ENCODE measurements around the gene PLEKHO2. TPM values are rescaled to one million over a fixed set of nuclear protein-coding genes. Genes with fewer than 3 reads are reported as not detected.

Gene PLEKHO2
- polyA plus RNA-seq, 3 donors = 7.2 to 63.6 (median 58.9) TPM

DNA sequence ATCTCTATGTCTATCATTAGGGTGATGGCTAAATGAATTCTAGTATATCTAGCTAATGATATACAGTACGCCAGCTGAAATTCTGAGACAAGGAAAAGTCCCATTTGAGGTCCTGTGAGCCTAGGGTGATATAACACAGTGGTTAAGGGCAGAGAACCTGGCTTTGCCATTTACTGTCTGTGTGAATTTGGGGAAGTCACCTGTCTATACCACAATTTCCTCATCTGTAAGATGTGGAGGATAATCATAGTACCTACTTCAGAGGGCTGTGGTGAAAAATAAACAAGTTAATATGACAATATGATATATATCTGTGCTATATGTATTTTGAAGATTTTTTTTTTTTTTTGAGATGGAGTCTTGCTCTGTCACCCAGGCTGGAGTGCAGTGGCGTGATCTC lies 60.2 kb downstream of the PLEKHO2 start:
- H3K27ac ChIP-seq (ENCODE audit: low read depth, low read length) = no peak overlapping the region
- 93 to 98% (median 97%) methylated on average over 2 of the region's 2 CpGs for WGBS, 3 donors

DNA sequence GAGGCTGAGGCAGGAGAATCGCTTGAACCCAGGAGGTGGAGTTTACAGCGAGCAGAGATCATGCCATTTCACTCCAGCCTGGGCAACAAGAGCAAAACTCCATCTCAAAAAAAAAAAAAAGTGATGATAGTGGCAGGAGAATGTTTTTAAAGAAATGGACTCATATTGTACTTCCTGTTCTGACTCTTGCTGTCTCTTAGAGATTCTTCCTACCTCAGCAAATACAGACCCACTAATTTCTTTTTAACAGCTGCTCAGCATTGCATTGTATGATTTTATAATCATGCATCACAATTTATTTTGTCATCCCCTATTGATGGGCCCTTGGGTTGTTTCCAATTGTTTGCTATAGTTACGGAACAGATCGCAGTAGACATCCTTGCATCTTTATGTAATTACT lies 61.1 kb downstream of the PLEKHO2 start:
- no peak overlapping the region for H3K27ac ChIP-seq (ENCODE audit: low read depth, low read length)

DNA sequence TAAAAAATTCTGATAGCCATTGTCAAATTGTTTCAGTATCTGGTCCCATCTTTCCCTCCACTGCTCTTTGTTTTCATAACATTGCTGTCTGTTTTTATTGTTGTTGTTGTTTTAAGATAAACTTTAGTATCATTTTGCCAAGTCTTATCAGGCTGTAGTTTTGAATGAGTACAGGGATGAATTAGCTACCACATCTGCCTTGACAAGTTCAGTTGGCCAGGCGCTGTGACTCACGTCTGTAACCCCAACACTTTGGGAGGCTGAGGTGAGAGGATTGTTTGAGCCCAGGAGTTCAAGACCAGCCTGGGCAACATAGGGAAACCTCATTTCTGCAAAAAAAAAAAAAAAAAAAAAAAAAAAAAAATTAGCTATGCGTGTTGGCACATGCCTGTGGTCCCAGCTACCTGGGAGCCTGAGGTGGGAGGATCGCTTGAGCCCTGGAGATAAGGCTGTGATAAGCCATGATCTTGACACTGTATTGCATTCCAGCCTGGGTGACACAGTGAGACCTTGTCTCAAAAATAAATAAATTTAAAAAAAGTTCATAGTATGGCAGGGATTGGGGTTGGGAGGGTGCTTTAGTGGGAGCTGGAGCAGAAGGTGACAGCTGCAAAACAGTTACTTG lies 61.7 kb downstream of the PLEKHO2 start:
- H3K27ac ChIP-seq (ENCODE audit: low read depth, low read length) = no peak overlapping the region
- 72 to 90% (median 85%) methylated on average over 4 of the region's 4 CpGs for WGBS, 3 donors

More for the DNA sequence above, 61.1 kb downstream of the PLEKHO2 start:
- WGBS, 3 donors = 92 to 96% (median 93%) methylated on average over 4 of the region's 4 CpGs

DNA sequence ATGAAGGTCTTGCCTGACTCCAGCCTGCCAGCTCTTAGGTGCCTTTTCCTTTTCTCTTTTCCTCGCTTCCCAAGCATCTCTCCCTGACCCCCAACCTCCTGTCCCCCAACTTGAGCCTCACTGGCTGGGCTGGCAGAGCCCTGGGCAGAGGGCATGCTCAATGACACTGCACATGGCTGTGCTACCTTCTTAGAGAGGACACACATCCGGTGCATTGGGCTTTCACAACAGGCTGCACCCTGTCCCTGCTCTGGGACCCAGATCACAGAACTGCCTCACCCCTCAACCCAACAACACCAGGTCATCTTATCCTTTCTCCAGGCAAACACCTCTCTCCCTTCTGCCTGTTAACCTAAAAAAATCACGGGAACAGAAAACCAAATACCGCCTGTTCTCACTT lies 62.5 kb downstream of the PLEKHO2 start:
- no peak overlapping the region for H3K27ac ChIP-seq (ENCODE audit: low read depth, low read length)
- 87 to 91% (median 90%) methylated on average over 4 of the region's 4 CpGs for WGBS, 3 donors

DNA sequence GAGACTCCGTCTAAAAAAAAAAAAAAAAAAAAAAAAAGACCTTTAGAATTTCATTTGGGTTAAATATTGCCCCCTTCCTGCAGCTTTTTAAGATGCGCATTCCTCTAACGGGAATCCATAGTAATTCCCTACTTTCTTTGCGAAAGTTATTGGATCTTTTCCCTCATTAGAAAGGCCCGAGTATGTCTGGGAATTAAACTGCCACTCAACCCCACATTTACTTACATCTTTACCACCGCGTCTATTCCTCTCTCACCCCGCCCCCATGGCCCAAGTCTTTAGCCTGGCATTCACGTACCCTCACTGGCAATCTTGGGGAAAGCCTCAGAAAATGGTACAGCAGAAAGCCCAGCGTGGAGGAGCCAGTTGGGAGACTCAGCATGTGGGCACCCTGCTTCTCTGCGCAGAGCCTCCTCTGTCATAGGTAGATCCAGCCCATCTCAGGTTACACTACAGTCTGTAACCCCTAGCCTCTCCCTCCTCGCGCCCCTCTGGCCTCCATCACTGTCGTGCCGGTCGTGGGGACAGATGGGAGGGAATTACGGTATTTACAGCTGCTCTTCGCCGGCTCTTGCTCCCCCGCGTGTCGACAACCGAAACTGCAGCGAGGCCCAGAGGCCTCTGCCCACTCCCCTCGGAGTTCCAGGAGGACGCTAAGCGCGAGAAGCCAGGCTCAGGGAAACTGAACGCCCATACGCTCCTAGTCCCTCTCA lies 63.6 kb downstream of the PLEKHO2 start:
- 10 to 13% (median 11%) methylated on average over 29 of the region's 30 CpGs for WGBS, 3 donors
- H3K27ac ChIP-seq (ENCODE audit: low read depth, low read length) = no peak overlapping the region

DNA sequence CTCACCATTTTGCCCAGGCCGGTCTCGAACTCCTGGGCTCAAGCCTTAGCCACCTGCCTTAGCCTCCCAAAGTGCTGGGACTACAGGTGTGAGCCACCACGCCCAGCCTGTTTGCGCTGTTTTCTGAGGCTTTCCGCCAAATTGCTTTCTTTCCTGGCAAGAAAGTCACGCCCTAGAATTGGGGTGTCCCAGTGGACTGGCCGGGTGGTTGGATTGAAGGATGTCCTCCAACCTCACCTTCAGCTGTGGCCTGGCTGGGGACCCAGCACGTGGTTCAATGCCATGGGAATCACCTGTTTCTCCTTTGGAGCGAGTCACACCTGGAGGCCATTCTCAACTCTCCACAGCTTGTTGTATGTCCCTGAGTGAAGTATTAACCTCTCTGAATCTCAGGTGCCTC lies 64.2 kb downstream of the PLEKHO2 start:
- 81 to 97% (median 88%) methylated on average over 8 to 9 of the region's 9 CpGs for WGBS, 3 donors
- no peak overlapping the region for H3K27ac ChIP-seq (ENCODE audit: low read depth, low read length)

DNA sequence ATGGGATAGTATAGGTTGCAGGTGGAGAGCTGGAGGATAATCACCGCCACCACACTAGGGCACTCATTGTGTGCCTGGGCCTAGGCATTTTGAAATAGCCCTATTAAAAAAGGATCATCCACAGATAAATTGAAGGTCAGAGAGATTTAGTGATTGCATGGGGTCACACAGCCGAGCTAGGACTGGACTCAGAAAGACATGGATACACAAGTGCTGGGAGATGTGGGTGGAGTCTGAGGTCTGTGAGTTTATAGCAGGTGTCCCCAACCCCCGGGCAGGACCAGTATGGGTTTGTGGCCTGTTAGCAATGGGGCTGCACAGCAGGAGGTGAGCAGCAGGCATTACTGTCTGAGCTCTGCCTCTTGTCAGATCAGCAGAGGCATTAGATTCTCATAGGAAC lies 64.7 kb downstream of the PLEKHO2 start:
- 95 to 97% (median 96%) methylated on average over 3 of the region's 3 CpGs for WGBS, 3 donors
- no peak overlapping the region for H3K27ac ChIP-seq (ENCODE audit: low read depth, low read length)

DNA sequence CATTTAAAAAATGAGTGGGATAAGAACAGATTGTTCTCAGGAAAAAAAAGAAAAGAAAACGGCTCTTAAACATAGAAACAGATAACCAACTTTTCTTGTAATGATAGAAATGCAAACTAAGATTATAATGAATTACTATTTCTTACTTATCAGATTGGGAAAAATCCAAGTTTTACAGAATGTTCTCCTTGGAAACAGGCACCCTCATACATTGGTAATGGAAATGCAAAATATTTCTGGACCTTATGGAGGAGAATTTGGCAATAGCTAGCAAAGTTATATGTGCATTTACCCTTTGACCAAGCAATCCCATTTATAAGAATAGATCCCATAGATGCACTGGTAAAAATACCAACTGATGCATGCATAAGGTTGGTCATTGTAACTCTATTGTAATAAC lies 66.3 kb downstream of the PLEKHO2 start:
- no peak overlapping the region for H3K27ac ChIP-seq (ENCODE audit: low read depth, low read length)
- WGBS, 3 donors = 32 to 77% (median 62%) methylated on average over 1 of the region's 1 CpG

DNA sequence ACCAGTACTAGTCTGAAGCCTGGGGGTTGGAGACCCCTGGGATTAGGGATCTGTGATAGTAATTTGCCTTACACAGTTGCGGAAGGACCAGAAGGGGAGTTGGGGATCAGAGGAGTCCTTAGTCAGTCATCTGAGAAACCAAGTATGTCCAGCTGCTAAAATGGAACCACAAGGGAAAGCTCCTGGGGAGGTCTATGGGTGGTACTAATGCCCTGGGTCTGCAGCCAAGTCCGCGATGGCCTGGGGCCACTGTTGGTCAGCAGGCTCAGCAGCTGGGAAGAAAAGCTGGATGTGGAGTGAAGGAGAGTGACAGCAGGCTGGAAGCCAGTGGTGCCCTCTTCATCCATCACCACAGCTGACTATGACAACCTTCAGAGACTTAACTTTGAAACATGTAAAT lies 67.8 kb downstream of the PLEKHO2 start:
- no peak overlapping the region for H3K27ac ChIP-seq (ENCODE audit: low read depth, low read length)
- WGBS, 3 donors = 79 to 87% (median 84%) methylated on average over 3 of the region's 3 CpGs

DNA sequence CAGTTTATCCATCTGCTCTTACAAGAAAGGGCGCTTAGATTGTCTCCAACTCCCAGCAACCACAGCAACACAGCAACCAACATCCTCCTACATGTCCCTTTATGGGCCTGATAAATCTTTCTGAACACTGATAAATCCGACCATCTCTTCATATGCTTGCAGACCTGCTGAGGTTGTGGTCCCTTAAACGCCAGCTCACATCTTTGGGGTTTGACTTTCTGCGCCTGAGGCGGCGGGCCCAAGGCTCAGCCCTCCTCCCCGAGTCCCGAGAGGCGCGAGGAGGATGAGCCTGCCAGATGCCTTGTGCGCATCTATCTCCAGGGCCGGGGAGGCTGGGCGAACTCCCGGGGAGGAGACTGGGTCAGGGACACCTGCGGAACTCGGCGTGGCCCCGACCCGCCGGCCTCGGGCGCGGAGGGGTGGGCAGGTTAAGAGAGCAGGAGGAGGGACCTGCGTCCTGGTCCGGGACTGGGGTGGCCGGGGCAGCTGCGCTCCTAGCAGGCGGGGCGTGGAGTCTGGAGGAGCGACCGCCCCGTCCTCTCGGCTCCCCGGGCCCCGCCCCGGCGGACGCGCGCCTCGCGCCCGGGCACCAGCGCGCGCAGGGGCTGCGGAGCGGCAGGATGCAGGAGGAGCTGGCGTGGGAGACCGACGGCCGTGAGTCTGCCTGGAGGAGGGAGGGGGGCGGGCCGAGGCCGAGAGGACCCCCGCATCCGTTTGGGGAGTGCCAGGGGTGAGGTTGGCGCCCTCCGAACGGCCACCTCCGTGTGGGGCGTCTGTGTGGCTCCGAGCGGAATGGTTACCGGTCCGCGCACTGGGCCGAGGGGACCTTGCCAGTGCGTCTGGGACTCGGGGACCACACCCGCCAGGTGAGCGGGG lies 69.8 kb downstream of the PLEKHO2 start, which contains the start of gene ANKDD1A:
Gene ANKDD1A, plus strand, starts transcription at position 592 of the 876 bp plus-strand sequence. Its CDS starts 29 bp downstream, at position 621.
- no peak within 1 kb of the TSS for H3K27ac ChIP-seq (ENCODE audit: low read depth, low read length)

DNA sequence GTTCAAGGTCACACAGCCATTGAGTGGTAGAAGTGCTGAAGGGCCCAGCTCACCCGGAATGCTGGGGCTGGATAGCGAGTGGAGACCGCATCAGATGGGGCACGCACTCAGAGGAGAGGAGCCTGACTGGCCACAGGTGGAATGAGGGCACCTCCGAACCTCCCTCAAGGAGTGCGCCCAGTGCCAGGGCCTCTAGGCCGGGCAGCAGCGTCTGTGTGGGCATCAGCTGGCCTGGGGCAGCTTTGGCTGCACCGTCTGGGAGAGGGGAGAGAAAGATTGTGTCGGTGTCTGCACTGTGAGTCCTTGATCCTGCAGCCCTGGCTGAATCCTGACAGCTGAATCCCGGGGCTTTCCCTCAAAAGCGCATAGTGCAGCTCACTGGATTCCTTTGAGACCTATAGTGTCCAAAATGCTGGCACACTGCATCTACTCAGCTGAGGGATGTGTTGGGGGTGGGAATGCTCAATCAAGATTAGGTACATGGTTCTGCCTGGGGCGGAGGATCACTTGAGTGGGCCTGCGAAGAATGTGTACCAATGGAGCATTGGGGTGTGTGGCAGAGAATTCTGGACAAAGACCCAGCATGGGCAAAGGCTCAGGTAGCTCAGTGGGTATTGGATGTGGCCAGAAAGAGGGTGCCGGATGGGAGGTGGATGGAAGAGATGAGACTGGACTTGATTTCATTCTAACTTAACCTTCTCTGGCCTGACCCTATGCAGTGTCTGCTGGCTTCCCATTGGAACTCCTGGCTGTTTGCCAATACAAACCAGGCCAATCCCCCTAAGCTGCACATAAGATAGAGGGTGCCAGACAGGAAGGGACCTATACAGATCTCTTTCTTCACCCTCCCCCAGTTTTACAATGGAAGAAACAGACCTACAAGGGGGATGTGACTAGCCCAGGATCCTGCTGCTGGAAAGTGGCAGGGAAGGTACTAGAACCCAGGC lies 70.9 kb downstream of the PLEKHO2 start:
- no peak overlapping the region for H3K27ac ChIP-seq (ENCODE audit: low read depth, low read length)
- 79 to 88% (median 86%) methylated on average over 15 of the region's 15 CpGs for WGBS, 3 donors

More for the DNA sequence above, 69.8 kb downstream of the PLEKHO2 start, which contains the start of gene ANKDD1A:
- WGBS, 3 donors = 5 to 6% (median 5%) methylated on average over 52 to 72 of the region's 72 CpGs

DNA sequence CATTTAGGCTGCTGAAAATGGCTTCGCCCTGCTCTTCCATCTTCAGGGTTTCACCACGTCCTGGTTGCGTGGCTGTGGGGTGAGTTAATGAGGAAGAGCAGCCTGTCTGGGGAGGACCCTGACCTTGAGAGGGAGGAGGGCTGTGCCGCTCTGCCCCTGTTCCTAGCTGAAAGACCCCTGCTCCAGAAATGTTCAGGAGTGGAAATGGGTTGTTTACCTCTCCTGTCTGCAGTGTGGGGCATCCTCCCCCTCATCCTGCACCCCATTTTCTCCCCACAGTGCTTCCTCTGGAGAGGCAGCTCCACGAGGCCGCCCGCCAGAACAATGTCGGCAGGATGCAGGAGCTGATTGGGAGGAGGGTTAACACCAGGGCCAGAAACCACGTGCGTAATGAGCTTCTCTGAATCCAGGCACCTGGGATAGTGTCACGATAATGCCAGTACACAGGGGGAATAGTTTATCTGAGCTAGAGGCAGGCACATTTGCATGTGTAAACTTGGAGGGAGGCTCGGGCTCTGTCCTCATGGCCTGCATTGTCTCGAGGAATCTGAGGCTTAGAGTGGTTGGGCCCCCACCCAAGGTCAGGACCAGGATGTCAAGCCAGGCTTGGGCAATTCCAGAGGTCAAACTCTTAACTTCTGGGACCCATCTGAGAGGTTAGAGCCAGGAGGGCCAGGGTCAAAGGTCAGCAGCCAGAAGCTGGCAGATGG lies 74.0 kb downstream of the PLEKHO2 start:
- 58 to 62% (median 58%) methylated on average over 13 of the region's 13 CpGs for WGBS, 3 donors
- no peak overlapping the region for H3K27ac ChIP-seq (ENCODE audit: low read depth, low read length)

DNA sequence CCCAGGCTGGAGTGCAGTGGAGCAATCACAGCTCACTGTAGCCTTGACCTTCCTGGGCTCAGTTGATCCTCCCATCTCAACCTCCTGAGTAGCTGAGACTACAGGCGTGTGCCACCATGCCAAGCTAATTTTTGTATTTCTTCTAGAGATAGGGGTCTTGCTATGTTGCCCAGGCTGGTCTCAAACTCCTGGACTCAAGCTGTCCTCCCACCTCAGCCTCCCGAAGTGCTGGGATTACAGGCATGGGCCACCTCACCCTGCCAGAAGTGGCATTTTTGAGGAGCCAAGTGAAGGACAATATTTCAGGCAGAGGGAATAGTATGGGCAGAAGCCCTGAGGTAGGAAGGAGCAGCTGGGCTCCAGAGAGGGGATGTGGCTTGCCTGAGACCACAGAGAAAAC lies 74.7 kb downstream of the PLEKHO2 start:
- WGBS, 3 donors = 90 to 98% (median 90%) methylated on average over 2 of the region's 2 CpGs
- no peak overlapping the region for H3K27ac ChIP-seq (ENCODE audit: low read depth, low read length)

DNA sequence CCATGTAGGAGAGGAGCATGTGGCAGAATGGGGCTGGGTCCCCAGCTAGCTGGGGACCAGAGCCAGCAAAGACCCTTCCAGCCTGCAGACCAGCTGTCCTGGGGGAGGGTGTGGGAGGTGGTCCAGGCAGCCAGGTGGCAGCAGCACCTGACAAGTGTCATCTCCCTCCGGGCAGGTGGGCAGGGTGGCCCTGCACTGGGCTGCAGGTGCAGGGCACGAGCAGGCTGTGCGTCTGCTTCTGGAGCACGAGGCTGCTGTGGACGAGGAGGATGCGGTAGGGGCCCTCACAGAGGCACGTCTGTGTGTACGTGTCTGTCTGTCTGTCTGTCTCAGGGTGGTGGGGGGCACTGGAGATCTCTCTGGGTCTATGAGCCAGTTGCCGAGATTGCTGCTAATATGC lies 75.5 kb downstream of the PLEKHO2 start:
- 85 to 97% (median 97%) methylated on average over 9 of the region's 9 CpGs for WGBS, 3 donors
- no peak overlapping the region for H3K27ac ChIP-seq (ENCODE audit: low read depth, low read length)

Measured in adipose tissue (tissue), 3 donors.